GM10266 (cell line): ENCODE results near the gene PRR13.

ENCODE experiments used
- DNase-seq: peaks from one replicate; pipeline ENCODE4 v3.0.0; 2012; ENCODE audit errors: extremely low spot score
- TF ChIP-seq, protein P1 (sequence below): IDR thresholded peaks from 2 replicates; pipeline ENCODE4 v1.5.1; 2012; ENCODE audit warnings: mild to moderate bottlenecking, low read depth; ENCODE audit not compliant: control insufficient read depth, insufficient read depth; ENCODE audit errors: missing control alignments

The PRR13 gene

DNA sequence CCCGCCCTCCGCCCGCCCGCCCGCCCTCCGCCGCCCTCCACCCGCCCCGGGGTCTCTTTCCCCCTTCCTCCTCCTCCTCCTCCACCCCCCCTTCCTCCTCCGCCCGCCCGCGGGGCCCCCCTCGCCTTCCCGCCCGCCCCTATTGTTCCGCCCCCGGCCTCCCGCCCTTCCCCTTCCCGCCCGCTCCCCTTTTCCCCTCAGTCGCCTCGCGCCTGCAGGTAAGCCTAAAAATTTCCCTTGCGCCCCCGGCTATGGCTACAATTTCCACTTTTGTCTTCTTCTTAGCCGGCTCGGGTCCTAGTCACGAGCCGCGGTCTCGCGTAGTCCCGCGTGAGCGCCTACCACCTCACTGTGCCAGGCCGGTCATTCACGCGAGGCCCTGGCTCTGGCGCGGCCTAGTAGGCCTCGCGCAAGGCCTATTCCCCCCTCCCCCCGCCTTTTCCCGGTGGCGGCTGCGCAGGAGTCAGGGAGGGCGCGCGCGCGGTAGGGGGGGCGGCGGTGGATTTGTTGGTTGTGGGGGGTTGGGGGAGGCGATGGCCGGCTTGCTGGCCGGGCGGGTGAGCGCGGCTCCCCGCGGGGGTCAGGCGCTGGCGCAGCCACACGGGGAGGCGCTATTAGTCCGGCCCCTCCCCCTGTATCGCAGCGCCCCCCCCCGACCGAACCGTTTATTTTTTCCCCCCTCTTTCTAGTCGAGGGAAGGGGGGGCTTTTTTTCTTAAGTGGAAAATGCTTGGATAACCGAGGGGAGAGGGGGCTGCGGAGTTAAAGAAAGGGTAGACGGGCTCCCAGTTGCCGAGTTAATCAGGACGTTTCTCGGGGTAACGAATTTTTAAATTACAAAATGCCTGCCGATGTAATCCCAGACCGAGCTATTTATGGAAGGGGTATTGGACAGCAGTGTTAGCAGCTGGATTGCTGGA, 10.9 kb downstream of the PRR13 start:
- TF ChIP-seq, protein P1, sequence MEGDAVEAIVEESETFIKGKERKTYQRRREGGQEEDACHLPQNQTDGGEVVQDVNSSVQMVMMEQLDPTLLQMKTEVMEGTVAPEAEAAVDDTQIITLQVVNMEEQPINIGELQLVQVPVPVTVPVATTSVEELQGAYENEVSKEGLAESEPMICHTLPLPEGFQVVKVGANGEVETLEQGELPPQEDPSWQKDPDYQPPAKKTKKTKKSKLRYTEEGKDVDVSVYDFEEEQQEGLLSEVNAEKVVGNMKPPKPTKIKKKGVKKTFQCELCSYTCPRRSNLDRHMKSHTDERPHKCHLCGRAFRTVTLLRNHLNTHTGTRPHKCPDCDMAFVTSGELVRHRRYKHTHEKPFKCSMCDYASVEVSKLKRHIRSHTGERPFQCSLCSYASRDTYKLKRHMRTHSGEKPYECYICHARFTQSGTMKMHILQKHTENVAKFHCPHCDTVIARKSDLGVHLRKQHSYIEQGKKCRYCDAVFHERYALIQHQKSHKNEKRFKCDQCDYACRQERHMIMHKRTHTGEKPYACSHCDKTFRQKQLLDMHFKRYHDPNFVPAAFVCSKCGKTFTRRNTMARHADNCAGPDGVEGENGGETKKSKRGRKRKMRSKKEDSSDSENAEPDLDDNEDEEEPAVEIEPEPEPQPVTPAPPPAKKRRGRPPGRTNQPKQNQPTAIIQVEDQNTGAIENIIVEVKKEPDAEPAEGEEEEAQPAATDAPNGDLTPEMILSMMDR: peak; percentile 39
- DNase-seq: peak; percentile 87

GRCh38 chr12:53453953-53454640, 12.6 kb downstream of the PRR13 start:
- DNase-seq: no peak
- TF ChIP-seq, protein P1: no peak

- TF ChIP-seq, protein P1: no peak
- DNase-seq: no peak
Measured at GRCh38 chr12:53454707-53455106, 13.2 kb downstream of the PRR13 start.

GRCh38 chr12:53456654-53457366, 15.3 kb downstream of the PRR13 start:
- DNase-seq: no peak
- TF ChIP-seq, protein P1: no peak

DNA sequence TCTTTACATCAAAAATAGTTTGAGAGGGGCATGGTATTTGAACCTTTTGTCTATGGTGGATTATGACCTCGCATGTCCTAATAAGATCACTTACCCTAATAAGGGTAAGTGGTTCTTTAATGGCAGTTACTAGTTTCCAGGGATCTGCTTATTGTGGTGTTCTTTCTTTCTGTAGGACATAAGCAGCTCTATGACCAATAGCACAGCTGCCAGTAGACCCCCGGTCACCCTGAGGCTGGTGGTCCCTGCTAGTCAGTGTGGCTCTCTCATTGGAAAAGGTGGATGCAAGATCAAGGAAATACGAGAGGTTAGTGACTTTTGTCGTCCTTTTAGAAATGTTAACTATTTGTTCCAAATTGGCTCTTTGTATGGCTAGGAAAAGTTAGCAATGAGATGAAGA, 17.6 kb downstream of the PRR13 start:
- TF ChIP-seq, protein P1: no peak
- DNase-seq: no peak

DNA sequence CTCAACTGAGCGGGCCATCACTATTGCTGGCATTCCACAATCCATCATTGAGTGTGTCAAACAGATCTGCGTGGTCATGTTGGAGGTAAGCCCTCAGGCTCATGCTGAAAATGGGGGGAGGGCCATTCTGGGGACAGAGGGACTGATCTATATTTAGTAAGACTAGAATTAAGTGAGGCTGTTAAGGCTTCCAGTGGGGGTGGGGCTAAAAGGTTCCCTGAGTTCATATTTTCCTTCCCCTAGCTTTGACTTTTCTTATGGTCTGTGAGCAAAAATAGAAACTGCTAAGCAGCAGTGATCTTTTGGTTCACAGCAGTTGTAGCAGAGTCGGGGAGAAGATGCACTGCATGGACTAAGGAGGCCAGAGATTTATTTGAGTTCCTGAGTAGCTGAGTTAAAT, 19.5 kb downstream of the PRR13 start:
- DNase-seq: no peak
- TF ChIP-seq, protein P1: no peak

DNA sequence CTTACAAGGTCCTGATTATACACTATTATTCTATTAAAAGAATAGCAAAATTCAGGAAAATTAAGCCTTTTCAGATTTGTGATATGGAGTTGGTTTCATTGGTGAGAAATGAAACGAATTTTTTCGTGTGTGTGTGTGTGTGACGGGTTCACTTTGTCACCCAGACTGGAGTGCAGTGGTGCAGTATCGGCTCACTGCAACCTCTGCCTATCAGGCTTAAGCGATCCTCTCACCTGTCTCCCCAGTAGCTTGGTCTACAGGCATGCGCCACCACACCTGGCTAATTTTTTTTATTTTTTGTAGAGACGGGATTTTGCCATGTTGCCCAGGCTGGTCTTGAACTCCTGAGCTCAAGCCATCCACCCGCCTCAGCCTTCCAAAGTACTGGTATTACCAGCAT, 20.1 kb downstream of the PRR13 start:
- DNase-seq: no peak
- TF ChIP-seq, protein P1: no peak
